Ramos (cell line): ENCODE data around the gene NUP62CL.

Source experiments
- in situ Hi-C: fragments of 300-500 bp; cut with MboI; formaldehyde crosslinking; loops from one replicate; pipeline ENCODE4 v1.14.3; 2022; ENCODE audit warnings: low sequenced_read_pairs; ENCODE audit not compliant: unreplicated experiment

NUP62CL gene

DNA sequence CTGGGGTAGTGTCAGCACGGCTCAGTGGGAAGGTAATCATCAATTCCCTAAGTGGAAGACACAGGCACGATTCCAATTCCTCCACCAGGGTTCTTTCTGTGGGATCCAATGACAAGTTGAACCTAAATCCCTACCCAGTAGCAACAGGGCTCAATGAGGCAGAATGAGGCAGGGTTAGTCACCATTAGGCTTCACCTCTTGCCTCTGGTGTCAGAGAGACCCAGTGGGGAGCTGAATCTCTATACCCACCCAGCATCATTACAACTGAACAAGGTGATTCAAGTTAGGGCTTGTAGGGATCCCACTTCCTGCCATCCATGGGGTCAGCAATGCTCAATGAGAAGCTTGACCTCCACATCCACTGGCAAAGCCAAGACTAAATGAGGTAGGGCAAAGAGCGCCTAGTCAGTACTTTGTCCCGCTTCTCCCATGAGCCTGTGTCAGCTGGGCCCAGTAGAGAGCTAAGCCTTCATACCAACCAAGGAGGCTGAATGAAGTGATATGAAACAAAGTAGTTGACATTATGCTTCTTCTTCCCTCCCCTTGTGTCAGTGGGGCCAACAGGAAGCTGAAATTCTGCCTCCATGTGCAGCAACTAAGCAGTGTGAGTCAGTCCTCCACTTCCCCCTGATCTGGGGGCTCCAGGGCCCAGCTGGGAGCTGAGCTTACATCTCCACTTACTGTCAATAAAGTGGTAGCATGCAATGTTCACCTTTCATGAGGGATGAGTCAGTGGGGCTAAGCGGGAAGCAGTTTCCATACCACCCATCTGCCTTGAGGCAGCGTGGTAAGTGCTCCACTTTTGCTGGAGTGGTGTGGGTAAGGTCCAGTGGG lies 51.2 kb downstream of the NUP62CL start:
- in situ Hi-C loops, result no loop called here

DNA sequence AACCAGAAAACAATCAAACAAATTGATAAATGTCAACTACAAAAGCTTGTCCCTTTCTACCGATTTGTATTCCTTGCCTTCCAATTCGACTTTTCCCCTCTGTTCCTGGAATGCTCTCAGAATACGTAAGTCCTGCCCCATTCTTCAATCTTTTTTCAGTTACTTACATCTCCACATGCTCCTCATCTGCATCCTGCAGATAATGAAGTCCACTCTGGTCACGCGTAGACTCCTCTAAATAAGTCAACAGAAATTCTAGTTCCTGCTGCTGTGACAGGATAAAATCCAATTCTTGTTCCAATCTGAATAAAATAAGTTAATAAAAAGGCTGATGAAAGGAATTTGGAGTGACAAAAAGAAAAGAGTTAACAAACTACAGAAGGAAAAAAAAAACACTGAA lies 53.2 kb downstream of the NUP62CL start:
- in situ Hi-C loops, result no loop called here

DNA sequence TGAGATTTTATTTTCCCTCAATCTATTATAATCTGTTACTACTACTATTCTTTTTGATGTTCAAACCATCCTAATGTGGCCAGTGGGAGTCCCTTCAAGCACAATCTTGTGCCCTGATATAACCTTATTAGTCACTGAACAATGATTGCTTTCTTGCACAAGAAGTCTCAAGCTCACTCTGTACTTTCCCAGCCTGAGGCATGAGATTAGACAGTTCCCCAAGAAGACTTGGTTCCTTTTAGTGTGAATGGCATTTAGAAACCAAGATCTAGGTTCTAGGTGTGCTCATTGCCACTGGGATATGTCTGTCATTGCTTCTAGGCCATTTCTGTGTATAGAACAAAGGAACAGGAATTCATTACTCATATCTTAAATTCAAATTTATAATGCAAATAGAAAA lies 59.6 kb downstream of the NUP62CL start:
- in situ Hi-C loops, result no loop called here

DNA sequence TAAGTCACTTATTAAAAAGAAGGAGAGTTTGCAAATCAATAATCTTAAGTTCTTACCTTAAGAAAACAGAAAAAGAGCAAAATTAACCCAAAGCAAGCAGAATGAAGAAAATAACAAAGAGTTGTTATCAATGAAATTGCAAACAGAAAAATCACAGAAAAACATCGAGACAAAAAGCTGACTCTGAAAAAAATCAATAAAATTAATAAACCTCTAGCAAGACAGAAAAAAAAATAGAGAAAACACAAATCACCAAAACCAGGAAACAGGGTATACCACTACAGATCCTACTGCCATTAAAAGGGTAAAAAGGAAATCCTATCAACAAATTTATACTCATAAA lies 70.3 kb downstream of the NUP62CL start:
- in situ Hi-C loops, result no loop called here

DNA sequence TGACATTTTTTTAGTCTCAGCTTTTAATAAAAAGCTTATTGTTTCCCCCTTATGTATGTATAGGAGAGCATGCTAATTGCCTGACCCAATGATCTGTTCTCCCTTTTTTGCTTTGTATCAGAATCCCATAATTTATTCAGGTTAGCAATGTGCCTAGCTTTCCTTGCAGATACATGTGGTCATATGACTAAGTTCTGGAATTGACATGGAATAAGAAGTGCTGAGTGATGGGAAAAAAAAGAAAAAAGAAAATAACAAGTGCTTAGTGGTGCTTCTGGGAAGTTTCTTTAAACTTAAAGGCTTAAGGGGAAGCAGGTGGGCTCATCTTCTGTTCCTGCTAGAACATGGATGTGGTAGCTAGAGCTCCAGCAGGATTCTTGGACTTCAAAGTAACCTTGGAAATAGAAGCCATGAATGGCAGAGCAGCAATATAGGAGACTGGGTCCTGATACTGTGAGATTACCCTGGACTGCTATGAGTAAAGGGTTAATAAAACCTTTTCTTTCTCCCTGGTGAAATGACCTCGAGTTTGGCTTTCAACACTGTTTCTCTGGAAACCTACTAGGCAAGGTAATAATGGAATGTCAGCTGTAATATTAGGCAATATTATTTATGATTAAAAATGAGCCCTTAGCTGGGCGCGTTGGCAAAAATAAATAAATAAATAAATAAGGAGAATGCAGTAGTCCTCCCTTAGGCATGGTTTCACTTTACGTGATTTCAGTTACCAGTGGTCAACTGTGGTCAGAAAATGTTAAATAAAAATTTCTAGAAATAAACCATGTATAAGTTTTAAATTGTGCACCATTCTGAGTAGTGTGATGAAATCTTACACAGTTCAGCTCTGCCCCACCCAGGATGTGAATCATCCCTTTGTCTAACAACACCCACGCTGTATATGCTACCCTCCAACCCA lies 70.9 kb downstream of the NUP62CL start:
- in situ Hi-C loops, result no loop called here

DNA sequence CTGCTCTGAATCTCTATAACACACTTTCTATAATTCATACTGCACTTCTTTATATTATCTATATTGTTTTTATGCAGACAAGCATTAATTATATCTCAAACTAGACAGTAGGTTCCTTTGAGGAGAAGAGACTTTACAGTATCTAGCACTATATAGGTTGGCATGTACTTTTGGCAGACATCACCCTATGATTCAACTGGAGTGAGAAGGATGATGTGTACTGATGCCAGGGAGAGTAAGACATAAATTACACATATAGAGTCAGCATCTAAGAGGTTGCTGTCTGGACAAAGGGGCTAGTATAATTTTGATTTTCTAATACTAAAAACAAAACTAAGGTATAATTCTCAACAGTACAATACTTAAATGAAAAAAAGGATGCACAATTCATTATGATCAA lies 82.5 kb downstream of the NUP62CL start:
- in situ Hi-C loops, result no loop called here

DNA sequence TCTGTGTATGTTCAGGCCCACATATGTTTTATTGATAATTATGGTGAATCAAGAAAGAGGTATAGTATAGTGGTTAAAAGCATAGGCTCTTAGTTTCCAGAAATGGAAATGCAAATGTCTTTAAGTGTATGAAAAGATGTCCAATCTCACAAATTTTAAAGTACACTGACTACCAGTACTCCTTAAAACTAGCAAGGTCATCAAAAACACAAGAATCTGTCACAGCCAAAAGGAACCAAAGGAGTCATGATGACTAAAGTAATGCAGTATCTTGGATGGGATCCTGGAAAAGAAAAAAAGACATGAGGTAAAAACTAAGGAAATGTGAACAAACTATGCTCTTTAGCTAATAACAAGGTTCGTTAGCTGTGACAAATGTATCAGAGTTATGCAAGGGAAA lies 87.0 kb downstream of the NUP62CL start:
- in situ Hi-C loops, result no loop called here

DNA sequence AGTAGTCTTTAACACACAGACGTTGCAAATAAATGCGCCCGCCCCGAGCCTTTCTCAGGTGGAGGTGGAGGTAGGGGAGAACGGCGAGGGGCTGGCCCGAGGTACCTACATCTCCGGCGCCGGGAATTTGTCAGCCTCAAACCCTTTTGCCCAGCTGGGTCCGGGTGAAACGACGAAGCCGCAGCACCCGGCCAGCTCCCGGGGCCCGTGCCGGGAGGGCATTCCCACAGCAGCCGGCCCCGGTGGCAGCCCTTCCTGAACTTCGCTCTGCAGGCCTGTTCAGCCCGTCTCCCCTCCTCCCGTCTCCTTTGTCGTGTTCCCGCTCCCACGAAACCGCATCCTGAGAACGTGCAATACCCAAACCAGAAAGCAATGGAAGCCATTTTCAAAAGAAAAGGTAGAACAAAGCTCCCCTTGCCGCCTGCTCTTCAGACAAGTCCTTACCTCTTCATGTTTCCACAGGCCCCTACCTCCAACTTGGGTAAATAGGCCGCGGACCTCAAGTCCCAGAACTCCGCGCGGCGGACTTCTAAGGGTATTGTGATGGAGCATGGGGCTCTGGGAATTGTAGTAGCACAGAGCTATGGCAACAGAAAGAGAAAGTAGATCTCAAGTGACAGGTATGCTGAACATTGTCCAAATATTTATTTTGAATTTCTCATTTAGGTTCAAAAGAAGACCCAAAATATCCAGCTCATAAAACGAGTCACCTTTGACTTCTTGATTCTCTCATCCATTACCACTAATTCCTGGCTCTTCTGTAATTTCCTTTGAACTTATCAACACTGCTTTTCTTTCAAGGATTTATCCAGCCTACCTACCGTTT lies 87.7 kb downstream of the NUP62CL start, which contains the start of gene RBM41:
RBM41 (minus strand) TSS at position 501 of the 826 bp plus-strand sequence; CDS start at position 452, 49 bp downstream.
- in situ Hi-C loops, result no loop called here

DNA sequence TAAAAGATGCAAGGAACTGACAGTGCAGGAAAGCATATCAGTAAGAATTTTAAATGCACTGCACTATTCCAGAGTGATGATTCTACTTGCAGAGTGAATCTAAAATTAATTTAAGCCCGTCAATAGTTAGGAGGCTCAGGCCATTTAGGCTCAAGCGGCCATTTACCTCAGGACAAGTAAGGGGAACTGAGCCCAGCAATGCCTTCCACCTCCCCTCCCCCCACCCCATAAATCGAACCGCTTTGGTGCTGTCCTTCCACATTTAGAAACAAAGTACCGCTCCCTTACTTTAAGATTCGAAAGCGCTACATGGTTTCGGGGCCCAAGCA lies 88.3 kb downstream of the NUP62CL start:
- in situ Hi-C loops, result no loop called here

DNA sequence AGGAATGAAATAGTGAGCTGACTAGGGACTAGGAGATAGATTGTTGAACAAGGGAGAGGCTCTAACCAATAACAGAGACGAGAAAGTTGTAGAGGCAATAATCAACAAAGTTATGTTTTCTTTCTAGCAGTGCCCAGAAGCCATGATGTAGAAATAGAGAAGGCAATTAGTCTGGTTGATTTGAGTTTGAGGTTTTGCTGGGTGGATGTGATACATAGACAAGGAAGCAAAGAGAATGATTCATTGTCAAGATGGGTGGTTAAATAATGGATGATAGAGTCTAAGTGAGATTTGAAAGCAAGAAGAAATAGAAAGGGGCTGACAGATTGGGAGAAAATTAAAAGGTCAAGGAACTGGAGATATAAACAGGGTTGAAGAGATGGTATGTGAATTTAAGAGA lies 98.8 kb downstream of the NUP62CL start:
- in situ Hi-C loops, result no loop called here

DNA sequence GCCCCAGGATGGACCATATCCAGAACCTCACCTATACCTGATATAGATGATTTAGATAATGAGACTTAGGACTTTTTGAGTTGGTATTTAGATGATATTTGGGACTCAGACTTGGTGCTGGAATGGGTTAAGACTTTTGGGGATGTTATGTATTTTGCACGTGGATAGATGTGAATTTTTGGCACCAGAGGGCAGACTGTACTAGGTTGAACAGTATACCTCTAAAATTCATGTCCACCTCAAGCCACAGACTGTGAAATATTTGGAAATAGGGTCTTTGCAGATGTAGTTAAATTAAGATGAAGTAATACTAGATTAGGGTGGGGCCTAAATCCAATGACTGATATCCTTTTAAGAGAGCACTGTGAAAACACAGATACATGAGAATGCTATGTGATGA lies 103.3 kb downstream of the NUP62CL start:
- in situ Hi-C loops, result no loop called here

DNA sequence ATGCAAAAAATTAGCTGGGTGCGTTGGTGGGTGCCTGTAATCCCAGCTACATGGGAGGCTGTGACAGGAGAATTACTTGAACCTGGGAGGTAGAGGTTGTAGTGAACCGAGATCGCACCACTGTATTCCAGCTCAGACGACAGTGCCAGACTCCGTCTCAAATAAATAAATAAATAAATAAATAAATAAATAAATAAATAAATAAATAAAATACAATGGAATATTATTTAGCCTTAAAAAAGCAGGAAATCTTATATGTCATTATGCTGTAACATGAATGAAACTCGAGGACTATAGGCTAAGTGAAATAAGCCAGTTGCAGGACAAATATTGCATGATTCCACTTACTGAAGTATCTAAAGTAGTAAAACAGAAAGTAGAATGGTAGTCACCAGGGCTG lies 130.1 kb downstream of the NUP62CL start:
- in situ Hi-C loops, result no loop called here
